ENCODE measurements around the gene KCNIP1. TPM values are rescaled to one million over a fixed set of nuclear protein-coding genes. Genes with fewer than 3 reads are reported as not detected.

Gene KCNIP1
- total RNA-seq, 1 experiment from 2014 or later = not detected

DNA sequence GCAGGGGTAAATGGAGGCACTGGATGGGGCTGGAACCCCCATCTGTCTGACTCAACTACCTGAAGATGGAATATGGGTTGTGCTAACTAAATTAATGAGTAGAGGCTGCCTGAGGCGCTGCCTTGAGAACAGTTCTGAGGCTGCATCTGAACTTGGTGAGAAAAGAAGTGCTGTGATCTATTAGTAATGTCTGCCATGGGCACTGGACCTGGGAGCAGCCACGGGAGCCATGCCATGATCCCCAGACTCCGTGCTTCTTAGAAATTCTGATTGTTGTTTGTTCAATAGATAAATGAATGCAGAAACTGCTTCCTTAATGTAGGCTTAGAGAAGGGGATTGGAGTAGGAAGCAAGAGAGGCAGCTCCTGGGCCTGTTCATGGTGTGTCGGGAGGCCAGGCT is 80.2 kb downstream of the KCNIP1 start:
- Histone ChIP-seq H2AFZ (ENCODE audit: low read depth, low read length, poor library complexity, severe bottlenecking) (no peak overlapping the region), H3K9me3 (ENCODE audit: control insufficient read depth in 1 of 2, insufficient read depth in 1 of 2, low read depth in 1 of 2, low read length in 2 of 2) (peaks cover 0 to 3% of the 10 kb centered on the region in 2 experiments; a peak in 1 of 4 replicates), H3K9me2 (ENCODE audit: insufficient read depth) (no peaks in the 10 kb centered on the region), H3K4me3 (replicated peaks in 1 of 2; ENCODE audit: low read depth in 1 of 2, low read length in 2 of 2) (no peak overlapping the region), H3K4me2 (ENCODE audit: low read length) (no peak overlapping the region), H3K27me3 (ENCODE audit: insufficient read depth, low read length) (peaks cover 6% of the 10 kb centered on the region; the same call in 1 of the 2 replicates), H3K27ac (ENCODE audit: low read depth, low read length) (no peak overlapping the region), H3K79me2 (ENCODE audit: insufficient read depth, low read length) (no peaks in the 10 kb centered on the region), H3K9ac (ENCODE audit: low read length) (no peak overlapping the region), H3K36me3 (ENCODE audit: control insufficient read depth in 1 of 2, insufficient read depth in 2 of 2, low read length in 2 of 2) (no peaks in the 10 kb centered on the region), H4K20me1 (ENCODE audit: insufficient read depth) (no peaks in the 10 kb centered on the region), H3K4me1 (ENCODE audit: control insufficient read depth in 1 of 2, insufficient read depth in 2 of 2, low read length in 2 of 2) (no peaks in the 10 kb centered on the region)
- BruUV-seq (replicated peaks) = no TSS peak
- intact Hi-C loops (cut with micrococcal nuclease) = no loop called here
- CTCF ChIA-PET = no interaction called here
- ATAC-seq = no peak
- TF ChIP-seq, protein P1, sequence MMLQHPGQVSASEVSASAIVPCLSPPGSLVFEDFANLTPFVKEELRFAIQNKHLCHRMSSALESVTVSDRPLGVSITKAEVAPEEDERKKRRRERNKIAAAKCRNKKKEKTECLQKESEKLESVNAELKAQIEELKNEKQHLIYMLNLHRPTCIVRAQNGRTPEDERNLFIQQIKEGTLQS (IDR thresholded peaks at IDR 0.05) = no peak
- no peak for TF ChIP-seq EZH2 (IDR thresholded peaks at IDR 0.05)
- TF ChIP-seq SRF (IDR thresholded peaks at IDR 0.05; ENCODE audit: low read depth) = no peak
- no peak for TF ChIP-seq CEBPB (IDR thresholded peaks at IDR 0.05; ENCODE audit: low read depth)
- no peak for TF ChIP-seq POLR2AphosphoS5 (IDR thresholded peaks at IDR 0.05; ENCODE audit: low read depth, low read length)
- TF ChIP-seq, protein P2, sequence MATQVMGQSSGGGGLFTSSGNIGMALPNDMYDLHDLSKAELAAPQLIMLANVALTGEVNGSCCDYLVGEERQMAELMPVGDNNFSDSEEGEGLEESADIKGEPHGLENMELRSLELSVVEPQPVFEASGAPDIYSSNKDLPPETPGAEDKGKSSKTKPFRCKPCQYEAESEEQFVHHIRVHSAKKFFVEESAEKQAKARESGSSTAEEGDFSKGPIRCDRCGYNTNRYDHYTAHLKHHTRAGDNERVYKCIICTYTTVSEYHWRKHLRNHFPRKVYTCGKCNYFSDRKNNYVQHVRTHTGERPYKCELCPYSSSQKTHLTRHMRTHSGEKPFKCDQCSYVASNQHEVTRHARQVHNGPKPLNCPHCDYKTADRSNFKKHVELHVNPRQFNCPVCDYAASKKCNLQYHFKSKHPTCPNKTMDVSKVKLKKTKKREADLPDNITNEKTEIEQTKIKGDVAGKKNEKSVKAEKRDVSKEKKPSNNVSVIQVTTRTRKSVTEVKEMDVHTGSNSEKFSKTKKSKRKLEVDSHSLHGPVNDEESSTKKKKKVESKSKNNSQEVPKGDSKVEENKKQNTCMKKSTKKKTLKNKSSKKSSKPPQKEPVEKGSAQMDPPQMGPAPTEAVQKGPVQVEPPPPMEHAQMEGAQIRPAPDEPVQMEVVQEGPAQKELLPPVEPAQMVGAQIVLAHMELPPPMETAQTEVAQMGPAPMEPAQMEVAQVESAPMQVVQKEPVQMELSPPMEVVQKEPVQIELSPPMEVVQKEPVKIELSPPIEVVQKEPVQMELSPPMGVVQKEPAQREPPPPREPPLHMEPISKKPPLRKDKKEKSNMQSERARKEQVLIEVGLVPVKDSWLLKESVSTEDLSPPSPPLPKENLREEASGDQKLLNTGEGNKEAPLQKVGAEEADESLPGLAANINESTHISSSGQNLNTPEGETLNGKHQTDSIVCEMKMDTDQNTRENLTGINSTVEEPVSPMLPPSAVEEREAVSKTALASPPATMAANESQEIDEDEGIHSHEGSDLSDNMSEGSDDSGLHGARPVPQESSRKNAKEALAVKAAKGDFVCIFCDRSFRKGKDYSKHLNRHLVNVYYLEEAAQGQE (IDR thresholded peaks at IDR 0.05; ENCODE audit: low read depth) = no peak
- TF ChIP-seq, protein P3, sequence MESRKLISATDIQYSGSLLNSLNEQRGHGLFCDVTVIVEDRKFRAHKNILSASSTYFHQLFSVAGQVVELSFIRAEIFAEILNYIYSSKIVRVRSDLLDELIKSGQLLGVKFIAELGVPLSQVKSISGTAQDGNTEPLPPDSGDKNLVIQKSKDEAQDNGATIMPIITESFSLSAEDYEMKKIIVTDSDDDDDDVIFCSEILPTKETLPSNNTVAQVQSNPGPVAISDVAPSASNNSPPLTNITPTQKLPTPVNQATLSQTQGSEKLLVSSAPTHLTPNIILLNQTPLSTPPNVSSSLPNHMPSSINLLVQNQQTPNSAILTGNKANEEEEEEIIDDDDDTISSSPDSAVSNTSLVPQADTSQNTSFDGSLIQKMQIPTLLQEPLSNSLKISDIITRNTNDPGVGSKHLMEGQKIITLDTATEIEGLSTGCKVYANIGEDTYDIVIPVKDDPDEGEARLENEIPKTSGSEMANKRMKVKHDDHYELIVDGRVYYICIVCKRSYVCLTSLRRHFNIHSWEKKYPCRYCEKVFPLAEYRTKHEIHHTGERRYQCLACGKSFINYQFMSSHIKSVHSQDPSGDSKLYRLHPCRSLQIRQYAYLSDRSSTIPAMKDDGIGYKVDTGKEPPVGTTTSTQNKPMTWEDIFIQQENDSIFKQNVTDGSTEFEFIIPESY (IDR thresholded peaks at IDR 0.05; ENCODE audit: extremely low read depth, insufficient replicate concordance, low read length) = no peak
- TF ChIP-seq TCF7L2 (IDR thresholded peaks at IDR 0.05; ENCODE audit: borderline replicate concordance, extremely low read depth, insufficient read depth, insufficient read length) = no peak
- TF ChIP-seq, protein P4, sequence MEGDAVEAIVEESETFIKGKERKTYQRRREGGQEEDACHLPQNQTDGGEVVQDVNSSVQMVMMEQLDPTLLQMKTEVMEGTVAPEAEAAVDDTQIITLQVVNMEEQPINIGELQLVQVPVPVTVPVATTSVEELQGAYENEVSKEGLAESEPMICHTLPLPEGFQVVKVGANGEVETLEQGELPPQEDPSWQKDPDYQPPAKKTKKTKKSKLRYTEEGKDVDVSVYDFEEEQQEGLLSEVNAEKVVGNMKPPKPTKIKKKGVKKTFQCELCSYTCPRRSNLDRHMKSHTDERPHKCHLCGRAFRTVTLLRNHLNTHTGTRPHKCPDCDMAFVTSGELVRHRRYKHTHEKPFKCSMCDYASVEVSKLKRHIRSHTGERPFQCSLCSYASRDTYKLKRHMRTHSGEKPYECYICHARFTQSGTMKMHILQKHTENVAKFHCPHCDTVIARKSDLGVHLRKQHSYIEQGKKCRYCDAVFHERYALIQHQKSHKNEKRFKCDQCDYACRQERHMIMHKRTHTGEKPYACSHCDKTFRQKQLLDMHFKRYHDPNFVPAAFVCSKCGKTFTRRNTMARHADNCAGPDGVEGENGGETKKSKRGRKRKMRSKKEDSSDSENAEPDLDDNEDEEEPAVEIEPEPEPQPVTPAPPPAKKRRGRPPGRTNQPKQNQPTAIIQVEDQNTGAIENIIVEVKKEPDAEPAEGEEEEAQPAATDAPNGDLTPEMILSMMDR (IDR thresholded peaks at IDR 0.05 in 2 of 3, conservative IDR thresholded peaks at IDR 0.05 in 1 of 3; ENCODE audit: borderline replicate concordance in 1 of 3, insufficient read depth in 1 of 3, low read depth in 2 of 3, low read length in 2 of 3) = no peak
- TF ChIP-seq ELF1 (IDR thresholded peaks at IDR 0.05; ENCODE audit: borderline replicate concordance, low read depth) = no peak
- no peak for TF ChIP-seq FOSL1 (IDR thresholded peaks at IDR 0.05; ENCODE audit: low read depth)
- no peak for TF ChIP-seq RAD21 (IDR thresholded peaks at IDR 0.05; ENCODE audit: low read depth)
- TF ChIP-seq YY1 (IDR thresholded peaks at IDR 0.05; ENCODE audit: extremely low read depth, insufficient replicate concordance, low read depth, low read length) = no peak
- no peak for TF ChIP-seq EZH2phosphoT487 (IDR thresholded peaks at IDR 0.05; ENCODE audit: borderline replicate concordance)
- no peak for TF ChIP-seq SP1 (IDR thresholded peaks at IDR 0.05; ENCODE audit: low read depth)
- TF ChIP-seq, protein P5, sequence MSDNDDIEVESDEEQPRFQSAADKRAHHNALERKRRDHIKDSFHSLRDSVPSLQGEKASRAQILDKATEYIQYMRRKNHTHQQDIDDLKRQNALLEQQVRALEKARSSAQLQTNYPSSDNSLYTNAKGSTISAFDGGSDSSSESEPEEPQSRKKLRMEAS (IDR thresholded peaks at IDR 0.05) = no peak
- no peak for TF ChIP-seq CBX3 (IDR thresholded peaks at IDR 0.05; ENCODE audit: low read depth)
- no peak for TF ChIP-seq POLR2A (IDR thresholded peaks at IDR 0.05; ENCODE audit: borderline replicate concordance, extremely low read depth, insufficient read depth, insufficient read length)
- TF ChIP-seq ZFX (IDR thresholded peaks at IDR 0.05) = no peak
- POLR2A ChIA-PET = no interaction called here
- no peak for DNase-seq (ENCODE audit: low read depth, low spot score)
- RAD21 ChIA-PET (ENCODE audit: low non-redundant PET in 1 of 2, low total read pairs in 2 of 2, uncharacterized antibody in 2 of 2, unreplicated experiment in 2 of 2) = no interaction called here
